ENCODE results near the gene MXD3. TPM values are rescaled to one million over a fixed set of nuclear protein-coding genes. Genes with fewer than 3 reads are reported as not detected.

Gene MXD3
- total and polyA plus RNA-seq, 10 of the 15 experiments (the other 5 are each of a cell fraction or from before 2014, with no cell fraction given): 0.24 to 29.8 (median 13.5) TPM

DNA sequence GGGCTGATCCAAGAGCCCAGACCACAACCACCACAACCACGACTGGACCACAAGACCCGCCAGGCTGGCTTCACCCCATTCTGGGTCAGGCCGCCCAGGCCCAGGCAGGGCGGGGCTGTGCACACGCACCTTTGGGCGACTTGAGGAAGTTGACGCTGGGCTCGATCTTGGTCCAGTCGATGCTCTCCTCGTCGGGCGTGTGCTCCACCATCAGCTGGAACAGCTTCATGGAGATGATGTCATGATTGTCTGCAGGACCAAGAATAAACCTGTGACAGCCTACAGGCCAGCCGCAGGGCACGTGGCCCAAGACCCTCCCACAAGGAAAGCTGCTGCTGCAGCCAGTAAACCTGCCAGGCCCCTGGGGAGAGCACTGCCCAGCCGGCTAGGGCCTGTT is 22.5 kb upstream of the MXD3 start:
- no peaks in the 10 kb centered on the region for H3K4me1 ChIP-seq (ENCODE audit: control insufficient read depth, insufficient read depth, low read length)
- TF ChIP-seq REST (IDR thresholded peaks at IDR 0.05; ENCODE audit: low read depth, low read length) (no peak), NR2C1 (IDR thresholded peaks at IDR 0.05) (no peak), EED (IDR thresholded peaks at IDR 0.05; ENCODE audit: low read depth) (no peak), IKZF2 (IDR thresholded peaks at IDR 0.05) (no peak), YY1 (IDR thresholded peaks at IDR 0.05; ENCODE audit: low read depth, low read length) (no peak), RBBP5 (conservative IDR thresholded peaks at IDR 0.05) (no peak), LARP7 (IDR thresholded peaks at IDR 0.05) (no peak), ZBTB11 (CRISPR knock-in tag; IDR thresholded peaks at IDR 0.05) (no peak), MTA2 (IDR thresholded peaks at IDR 0.05; ENCODE audit: low read depth) (no peak), TARDBP (IDR thresholded peaks at IDR 0.05; ENCODE audit: borderline replicate concordance) (no peak), ZNF687 (IDR thresholded peaks at IDR 0.05) (no peak)
- TF ChIP-seq, protein P1, sequence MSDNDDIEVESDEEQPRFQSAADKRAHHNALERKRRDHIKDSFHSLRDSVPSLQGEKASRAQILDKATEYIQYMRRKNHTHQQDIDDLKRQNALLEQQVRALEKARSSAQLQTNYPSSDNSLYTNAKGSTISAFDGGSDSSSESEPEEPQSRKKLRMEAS (IDR thresholded peaks at IDR 0.05; ENCODE audit: low read depth, low read length): no peak
- TF ChIP-seq, protein P2, sequence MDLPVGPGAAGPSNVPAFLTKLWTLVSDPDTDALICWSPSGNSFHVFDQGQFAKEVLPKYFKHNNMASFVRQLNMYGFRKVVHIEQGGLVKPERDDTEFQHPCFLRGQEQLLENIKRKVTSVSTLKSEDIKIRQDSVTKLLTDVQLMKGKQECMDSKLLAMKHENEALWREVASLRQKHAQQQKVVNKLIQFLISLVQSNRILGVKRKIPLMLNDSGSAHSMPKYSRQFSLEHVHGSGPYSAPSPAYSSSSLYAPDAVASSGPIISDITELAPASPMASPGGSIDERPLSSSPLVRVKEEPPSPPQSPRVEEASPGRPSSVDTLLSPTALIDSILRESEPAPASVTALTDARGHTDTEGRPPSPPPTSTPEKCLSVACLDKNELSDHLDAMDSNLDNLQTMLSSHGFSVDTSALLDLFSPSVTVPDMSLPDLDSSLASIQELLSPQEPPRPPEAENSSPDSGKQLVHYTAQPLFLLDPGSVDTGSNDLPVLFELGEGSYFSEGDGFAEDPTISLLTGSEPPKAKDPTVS (IDR thresholded peaks at IDR 0.05; ENCODE audit: low read depth, low read length): no peak
- in situ Hi-C loops (cut with MboI) (no loop called here), intact Hi-C loops (cut with micrococcal nuclease; ENCODE audit: unreplicated experiment) (no loop called here)
- H4K20me1 ChIP-seq (ENCODE audit: control insufficient read depth, insufficient read depth): no peaks in the 10 kb centered on the region; the same call in 1 of the 2 replicates
- ChIA-PET SMC1A (ENCODE audit: uncharacterized antibody, unreplicated experiment) (no interaction called here), POLR2A (interaction anchor here (0.7 to 1.2 kb wide), 2 partner anchors 13 to 16 kb away, joined by 3 to 7 read pairs; no protein-coding TSS in a partner anchor), RAD21 (ENCODE audit: unreplicated experiment) (no interaction called here), CTCF (interaction anchor here (1.3 kb wide), 1 partner anchor 15 kb away, joined by 3 read pairs; no protein-coding TSS in a partner anchor)
- H3K4me2 ChIP-seq (ENCODE audit: control insufficient read depth, insufficient read depth): no peak overlapping the region
- no TSS peak for BruUV-seq (replicated peaks)
- H3K27me3 ChIP-seq (replicated peaks in 1 of 2; ENCODE audit: control insufficient read depth in 2 of 2, insufficient read depth in 2 of 2, low read length in 1 of 2): no peaks in the 10 kb centered on the region
- DNase-seq (ENCODE audit: low read depth, low spot score): no peak
- H2AFZ ChIP-seq (ENCODE audit: control insufficient read depth, low read depth, low read length): no peak overlapping the region
- H3K9ac ChIP-seq (ENCODE audit: control insufficient read depth, insufficient read depth, low read length): no peak overlapping the region
- H3K4me3 ChIP-seq: no peak overlapping the region
- peaks cover 26 to 74% of the 10 kb centered on the region in 2 experiments for H3K36me3 ChIP-seq (ENCODE audit: control insufficient read depth in 2 of 2, insufficient read depth in 2 of 2, low read length in 1 of 2)
- WGBS (ENCODE audit: insufficient coverage, insufficient replicate concordance, low lambda C conversion rate, missing lambda C conversion rate): 65% methylated on average over 15 of the region's 15 CpGs
- H3K27ac ChIP-seq (ENCODE audit: control insufficient read depth, insufficient read depth): no peak overlapping the region
- no peak for FAIRE-seq
- H3K9me3 ChIP-seq (replicated peaks; ENCODE audit: control insufficient read depth, insufficient read depth, low read length): no peaks in the 10 kb centered on the region
- no peak for ATAC-seq
- peaks cover under 1% of the 10 kb centered on the region for H3K79me2 ChIP-seq (ENCODE audit: control insufficient read depth, insufficient read depth, low read length)

Data from GM12878 (cell line).